GM19023 (cell line): ENCODE results near the gene NFYA.

ENCODE experiments used
- ATAC-seq: cut with Tn5 transposase; IDR thresholded peaks from one replicate; pipeline ENCODE4 v1.9.1; 2021; ENCODE audit warnings: mild to moderate bottlenecking, moderate library complexity; ENCODE audit not compliant: unreplicated experiment

NFYA gene

DNA sequence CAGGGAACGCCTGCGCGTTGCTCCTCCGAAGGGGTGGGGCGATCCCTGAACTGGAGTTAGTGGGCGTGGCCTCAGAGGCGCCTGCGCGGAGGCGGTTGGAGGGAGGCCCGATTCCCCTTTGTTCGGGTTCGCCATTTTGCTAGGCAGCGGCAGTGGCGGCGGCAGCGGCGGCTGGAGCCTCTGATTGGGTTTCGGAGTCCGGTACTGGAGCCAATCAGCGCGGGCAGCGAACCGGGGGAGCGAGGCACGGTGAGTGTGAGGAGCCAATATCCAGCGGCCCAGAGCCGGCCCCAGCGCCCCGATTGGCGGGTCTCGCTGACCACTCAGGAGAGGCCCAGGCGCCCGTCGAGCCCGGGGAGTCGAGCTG lies at the start of gene NFYA:
Gene NFYA (plus strand): TSS at position 139 of the 367 bp plus-strand sequence. CDS start 6,116 bp downstream, outside the sequence.
- peak; percentile 61 for ATAC-seq

DNA sequence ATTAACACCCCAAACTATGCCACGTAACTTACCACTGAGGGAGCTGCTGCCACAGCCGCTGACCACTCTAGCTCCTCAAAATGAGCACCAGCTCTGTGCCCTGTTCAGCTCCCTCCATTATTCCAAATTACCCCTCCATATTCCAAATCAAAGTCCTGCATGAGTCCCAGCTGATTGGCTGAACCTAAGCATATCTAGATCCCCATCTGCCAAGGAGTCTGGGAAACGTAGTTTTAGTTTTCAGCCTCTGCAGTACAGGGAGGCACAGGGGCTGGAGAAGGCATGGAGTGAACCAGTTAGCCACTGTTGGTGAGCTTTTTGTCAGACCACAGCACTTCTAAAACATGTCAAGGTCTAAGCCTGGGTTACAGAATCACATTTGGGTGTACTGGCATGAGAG lies 49.7 kb upstream of the NFYA start:
- no peak for ATAC-seq

DNA sequence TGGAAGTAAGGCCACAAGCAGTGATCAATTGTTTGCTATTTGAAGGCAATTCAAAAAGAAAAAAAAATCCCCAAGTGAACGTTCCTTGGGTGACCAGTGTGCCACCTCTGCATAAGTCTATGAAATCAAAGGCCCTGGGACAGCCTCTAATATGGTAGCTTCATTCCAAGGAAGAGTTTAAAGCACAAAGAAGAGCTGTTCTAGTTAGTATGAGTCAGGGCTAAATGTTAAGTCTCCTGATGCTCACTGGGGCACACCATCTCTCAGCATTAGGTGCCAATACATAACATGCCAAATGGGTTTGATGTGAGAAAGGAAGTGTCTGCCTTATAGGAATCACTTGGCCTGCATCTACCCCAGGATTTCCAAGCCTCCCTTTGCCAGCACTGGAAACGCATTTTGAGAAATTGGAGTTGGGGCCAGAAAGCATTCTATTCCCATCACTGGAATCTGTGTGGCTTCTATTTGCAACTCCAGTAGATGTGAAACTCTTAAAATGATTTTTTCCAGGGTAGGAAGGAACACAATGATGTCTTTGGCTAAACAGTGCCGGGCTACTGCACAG lies 46.7 kb upstream of the NFYA start:
- ATAC-seq = no peak

DNA sequence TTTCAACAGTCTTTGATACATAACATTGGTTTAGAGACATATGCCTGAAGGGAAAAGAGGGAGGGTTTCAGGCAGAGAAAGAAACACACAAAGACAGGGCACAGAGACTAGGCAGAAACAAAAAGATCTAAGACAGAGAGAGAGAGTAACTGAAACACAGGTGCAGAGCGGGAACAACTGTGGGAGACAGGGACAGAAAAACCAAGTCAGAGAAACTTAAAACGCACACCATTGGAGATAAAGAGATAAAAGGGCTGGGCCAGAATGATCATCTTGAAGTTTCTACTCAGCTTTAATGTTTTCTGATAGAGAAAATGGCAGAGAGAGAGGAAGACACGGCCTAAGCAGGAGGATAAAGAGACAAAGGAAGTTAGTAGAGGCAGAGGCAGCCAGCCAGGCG lies 45.5 kb upstream of the NFYA start:
- ATAC-seq = no peak

DNA sequence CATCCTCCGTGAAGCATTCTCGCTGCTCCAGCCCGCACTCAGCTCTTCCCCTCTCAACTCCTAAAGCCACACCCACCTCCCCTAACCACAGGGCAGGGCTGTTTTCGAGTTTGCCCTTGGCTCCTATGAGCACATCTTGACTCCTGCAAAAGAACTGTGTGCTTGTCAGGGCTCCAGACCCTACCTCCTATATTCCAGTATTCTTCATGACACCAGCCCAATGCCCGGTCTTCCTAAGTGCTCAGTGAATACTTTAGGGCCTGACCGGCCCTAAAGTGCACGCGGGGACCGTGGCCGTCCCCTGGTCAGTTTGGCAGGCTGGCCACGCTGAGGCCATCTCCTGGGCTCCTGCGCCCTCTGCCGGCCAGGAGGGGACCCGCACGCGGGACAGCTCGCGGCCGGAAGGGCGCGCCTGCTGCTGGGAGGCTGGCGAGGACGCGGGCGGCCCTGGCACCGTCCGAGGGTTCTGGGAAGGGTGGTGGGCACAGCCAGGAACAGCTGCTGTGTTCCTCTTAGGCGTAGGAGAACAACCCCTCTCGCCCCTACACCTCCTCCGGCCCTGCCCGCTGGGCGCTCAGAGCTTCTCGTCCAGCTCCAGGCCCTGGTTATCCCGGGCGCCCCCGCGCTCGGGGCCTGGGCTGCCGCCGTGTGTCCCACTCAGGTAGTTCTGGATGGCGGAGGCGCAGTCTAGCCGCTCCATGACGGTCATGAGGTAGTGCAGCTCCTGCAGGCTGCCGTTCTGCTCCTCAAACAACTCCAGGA lies 44.8 kb upstream of the NFYA start:
- ATAC-seq = peak; percentile 90

DNA sequence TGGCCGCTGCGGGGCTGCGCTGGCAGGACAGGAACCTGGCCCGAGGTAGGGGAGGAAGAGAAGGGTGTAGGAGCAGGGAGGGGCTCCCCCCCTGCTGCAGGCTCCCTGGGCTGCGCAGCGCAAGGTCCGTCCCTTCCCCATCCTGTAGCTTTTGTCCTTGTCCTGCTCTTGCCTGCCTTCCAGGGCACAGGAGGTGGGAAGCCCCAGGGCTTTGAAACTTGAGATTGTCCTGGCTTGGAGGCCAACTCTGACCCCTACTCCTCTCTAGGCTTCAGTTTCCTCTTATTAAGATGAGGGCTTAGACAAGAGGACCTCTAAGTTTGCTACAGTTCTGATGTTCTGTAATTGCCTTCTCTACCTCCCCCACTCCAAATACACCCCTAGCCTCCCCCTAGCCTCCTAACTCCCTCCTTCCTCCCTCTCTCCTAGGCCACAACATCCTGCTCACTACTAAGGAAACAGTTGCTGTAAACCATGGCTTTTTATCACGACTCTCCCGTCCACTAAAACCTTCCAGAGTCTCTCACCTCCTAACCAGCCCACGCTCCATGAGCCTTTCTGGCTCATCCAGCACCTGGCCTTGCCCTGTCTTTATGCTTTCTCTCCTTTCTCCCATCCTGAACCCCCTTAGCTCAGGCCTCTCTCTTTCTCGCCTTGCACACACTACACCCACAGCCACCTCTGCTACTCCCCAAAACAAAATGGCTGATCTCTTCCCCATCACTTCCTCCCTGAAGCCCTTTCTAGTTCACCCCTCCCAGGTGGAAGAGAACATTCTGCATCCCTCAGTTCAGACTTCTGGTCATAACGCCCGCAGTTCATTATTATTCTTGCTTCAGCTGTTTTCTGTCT lies 44.0 kb upstream of the NFYA start:
- peak; percentile 36 for ATAC-seq

DNA sequence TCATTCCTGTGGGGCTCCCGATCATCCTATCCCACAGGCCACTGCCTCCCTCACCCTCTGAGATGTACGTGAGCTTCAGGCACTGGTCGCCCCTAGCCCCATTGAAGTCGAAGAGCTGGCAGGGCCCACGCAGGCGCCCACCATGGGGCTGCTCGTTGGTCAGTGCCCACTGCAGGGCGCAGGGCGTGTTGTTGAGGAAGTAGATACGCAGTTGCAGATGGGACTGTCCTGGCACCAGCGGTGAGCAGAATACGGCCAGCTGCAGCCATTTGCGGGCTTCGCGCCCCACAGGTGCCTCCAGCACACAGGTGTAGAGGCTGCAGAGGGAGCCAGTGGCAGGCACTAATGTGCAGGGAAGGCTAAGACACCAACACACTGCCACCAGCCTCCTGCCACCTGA lies 39.9 kb upstream of the NFYA start:
- ATAC-seq = no peak

DNA sequence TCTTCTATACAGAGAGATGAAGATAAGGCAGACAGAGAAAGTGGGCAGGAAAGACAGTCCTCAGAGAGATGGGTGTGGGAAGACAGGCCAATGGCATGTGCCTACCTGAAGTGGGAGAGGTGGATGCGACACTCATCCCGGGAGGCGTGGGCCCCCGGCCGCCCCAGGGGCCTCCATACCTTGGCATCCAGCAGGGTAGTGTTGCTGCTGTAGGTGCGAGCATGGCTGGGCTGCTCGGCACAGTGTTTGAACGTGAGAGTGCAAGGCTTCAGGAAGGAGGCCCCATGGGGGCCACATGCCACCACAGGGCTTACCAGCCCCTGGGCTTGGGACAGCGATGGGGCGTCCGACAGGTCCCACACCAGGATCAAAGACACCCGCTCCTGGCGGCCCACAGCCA lies 39.0 kb upstream of the NFYA start:
- no peak for ATAC-seq

DNA sequence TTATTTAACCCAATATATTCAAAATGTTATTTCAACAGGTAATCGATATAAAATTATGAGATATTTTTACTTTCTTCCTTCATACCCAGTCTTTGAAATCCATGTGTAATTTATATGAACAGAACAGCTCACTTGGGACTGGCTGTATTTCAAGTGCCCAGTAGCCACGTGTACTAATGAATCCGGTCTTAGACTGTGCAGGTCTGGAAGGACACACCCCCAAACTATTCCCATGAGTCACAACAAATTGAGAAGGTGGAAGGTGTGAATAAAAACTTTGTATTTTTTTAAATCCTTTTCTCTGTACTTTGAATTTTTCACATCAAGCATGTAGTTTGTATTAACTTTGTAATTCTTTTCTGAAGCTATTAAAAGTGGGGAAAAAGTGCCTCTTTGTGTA lies 36.6 kb upstream of the NFYA start:
- no peak for ATAC-seq

DNA sequence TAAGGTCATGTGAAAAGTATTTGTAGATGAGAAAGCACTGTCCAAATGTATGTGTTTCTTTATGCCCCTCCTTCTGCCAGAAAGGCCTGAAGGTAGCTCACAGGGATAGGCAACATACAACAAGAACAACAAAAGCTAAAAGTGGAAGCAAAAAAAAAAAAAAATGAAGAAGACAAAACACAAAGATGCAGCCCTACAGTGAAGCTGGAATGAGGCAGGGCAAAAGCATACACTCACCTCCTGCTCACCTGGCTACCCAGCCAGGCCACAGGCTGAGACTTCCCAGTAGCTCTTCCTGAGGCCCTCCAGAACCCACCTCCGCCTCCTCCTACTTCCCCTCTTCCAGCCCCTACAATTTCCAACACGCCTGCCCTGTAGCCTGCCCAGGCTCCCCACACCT lies 36.2 kb upstream of the NFYA start:
- ATAC-seq = no peak

DNA sequence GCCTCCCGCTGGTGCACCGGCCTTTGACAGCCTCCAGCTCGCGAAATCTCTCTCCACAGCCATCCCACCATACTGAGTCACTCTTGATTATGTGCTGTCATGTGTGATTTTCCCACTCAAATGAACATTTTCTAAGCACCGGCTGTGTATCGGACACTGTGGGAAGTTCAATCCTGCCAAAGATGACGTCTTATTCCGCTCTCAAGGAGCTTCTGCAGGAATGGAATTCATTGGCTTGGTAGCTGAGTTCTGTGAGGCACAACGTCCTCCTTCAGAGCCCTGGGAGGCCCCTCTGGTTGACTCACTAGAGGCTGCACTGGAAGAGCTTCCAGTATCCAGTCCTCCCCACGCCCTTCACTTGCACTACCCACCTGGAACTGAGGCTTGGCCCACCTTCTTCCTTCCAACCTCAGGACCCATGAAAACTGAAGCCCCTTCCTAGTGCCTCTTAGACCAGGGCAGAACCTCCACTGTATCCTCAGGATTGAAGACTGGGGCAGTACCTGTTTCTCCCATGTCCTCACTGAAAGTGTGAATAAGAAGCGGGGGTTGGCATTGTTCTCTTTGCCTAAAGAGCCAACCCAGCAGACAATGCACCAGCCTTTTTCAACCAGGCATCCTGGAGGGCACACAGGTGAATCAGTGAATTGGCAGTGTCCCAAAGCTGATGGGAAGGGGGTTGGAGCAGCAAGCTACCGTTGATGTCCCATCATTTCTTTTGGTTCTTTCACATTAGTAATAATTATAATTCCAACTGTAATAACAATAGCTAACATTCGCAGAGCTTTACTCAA lies 35.5 kb upstream of the NFYA start:
- ATAC-seq = no peak

DNA sequence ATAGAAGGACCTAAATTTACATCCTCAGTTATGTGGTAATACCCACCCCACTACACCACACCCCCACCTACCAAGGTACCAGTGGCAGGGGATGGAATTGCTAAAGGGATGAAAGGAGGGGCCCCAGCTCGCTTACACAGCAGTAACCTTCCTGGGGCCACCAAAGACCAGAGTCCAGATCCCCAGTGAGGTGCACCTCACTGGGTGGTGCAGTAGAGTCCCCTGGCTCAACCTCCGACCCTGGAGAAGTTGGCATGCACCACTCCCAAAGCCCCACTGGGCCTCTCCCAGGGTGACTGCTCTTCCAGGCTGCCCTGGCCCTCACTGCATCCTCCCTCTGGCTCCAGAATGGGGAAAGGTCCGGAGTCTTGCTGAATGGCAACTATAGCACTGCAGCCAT lies 34.6 kb upstream of the NFYA start:
- ATAC-seq = no peak

DNA sequence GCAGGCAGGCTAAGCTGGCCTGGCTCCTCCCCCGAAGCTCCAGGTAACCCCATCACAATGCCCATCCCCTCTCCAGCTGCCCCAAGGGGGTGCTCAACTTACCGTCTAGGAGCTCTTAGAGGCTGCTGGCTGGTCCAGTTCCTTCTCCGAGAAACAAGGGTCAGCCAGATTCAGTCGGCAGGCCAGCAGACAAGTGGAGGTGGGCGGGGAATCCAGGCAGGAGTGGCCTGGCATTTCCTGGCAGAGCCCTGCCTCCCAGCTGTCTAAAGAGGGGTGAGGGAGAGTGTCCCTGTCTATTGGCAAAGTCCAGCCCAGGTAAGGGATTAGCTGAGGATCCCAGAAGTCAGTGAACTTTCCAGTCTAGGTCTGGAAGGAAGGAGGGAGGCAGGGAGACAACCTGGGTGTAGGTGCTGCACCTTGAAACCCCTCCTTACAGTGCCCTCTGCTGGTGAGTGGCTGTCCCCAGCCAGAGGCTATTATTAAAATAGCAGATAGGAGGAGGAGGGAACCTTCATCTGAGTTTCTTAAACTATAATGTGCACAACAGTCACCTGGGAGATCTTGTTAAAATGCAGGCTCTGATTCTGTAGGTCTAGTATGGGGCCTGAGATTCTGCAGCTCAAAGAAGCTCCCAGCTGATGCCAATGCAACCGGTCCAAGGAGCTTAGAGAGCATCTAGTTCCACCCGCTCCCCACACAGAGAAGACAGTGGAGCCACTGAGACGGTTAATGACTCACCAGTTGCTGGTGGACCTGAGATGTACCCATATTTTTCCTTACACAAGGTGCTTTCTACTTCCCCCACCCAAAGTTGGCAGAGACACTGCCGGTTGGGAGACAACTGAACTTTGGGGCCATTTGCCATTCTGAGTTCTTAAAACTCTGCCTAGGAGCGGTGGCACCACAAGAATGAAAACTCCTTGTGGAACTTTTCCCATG lies 33.4 kb upstream of the NFYA start, which contains the start of gene UNC5CL:
Gene UNC5CL (minus strand): TSS at position 162 of the 939 bp plus-strand sequence. CDS start 4,147 bp downstream, outside the sequence.
- no peak for ATAC-seq

DNA sequence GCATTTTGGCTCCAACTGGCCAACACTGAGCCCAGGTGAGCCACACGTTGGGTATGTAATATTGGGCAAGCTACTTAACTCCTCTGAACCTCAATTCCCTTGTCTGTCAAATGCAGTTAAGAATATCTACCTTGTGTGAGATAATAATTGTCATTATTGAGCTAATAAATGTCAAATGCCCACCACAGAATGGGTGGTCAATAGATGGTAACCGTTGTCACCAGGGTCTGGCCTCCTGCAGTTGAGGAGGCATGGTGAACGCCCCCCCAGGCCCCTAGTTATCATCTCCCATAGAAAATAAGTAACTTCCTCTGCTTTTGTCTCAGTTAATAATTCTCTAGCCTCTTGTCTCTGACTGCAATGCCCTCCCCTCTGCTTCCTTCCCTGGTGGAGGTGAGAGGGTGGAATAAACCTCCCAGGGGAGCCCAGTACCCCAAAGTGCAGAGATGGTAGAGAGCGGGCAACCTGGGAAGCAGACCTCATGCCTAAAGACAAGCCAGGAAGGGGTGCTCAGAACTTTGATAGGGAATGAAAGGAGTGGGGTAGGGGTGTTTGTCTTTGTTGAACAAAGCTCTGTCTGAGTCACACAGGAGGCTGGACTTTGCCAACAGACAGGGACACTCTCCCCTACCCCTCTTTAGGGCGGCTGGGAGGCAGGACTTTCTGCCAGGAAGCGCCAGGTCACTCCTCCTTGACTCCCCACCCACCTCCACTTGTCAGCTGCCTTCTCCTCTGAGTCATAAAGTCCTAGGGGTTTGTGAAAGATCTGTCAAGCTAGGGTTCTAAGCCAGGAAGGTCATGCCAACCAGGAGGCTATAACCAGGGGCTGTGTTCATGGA lies 32.5 kb upstream of the NFYA start:
- no peak for ATAC-seq

DNA sequence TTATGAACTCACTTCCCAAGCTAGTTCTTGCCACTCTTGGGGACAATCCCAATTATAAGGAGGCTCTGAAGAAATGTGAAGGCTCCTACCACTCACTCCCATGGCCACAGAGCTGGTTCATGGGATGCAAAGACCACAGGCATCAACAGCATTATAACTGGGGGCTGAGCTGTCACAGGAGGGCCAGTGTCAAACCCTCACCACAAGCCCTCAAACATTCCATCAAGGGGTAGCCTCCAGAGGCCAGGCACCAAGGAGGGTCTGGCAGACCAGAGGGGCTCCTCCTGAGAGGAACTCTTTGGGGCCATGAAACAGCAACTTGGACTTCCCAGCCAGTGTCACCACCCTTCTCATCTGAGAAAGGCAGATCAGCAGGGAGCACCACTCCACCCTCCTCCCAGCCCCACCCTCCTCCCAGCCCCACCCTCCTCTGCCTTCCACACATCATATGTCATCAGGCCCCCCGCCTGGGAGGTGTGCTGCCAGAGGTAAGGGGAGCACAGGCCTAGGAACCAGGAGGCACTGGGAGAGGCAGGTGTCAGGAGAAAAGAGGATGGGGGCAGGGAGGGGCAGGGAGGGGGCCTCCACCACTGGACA lies 31.7 kb upstream of the NFYA start:
- no peak for ATAC-seq

DNA sequence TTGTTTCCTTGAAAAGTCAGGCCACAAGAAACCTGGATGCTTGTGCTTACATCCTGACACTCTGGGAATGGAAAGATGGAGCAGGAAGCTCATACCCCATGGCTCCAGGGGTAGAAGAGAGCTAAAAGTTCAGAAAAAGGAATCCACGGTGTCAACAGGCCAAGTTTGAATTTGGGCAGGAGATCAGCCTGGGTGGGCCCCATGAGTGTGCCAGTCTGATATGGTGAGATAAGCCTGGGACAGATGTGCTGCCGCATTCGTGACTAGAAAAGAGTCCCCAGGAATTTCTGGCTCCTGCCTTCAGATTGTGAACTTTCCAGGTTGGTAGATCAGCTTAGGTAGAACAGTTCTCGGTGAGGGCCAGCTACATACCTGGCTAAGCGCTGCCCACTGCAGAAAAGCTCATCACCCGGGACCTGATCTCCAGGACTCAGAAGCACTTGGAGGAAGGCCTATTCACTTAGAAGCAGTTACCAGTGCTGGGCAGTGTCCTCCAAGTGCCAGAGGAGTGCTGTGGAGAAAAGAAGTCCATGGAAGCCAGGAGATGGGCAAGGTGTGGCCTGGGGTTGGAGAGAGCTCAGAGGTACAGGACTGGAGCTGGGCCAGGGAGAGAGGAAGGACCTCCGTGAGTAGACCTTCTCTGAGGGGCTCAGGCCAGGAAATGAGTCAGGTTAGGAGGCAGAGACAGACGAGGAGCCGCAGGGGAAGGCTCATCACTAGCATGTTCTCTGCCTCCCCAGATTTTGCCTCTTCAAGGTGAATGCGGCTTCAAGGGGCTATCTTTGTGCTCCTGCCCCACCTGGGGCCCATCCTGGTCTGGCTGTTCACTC lies 30.3 kb upstream of the NFYA start, which contains the start of gene TSPO2:
Gene TSPO2 (plus strand): TSS at position 242 of the 830 bp plus-strand sequence. CDS start 519 bp downstream, at position 761.
- ATAC-seq = no peak

DNA sequence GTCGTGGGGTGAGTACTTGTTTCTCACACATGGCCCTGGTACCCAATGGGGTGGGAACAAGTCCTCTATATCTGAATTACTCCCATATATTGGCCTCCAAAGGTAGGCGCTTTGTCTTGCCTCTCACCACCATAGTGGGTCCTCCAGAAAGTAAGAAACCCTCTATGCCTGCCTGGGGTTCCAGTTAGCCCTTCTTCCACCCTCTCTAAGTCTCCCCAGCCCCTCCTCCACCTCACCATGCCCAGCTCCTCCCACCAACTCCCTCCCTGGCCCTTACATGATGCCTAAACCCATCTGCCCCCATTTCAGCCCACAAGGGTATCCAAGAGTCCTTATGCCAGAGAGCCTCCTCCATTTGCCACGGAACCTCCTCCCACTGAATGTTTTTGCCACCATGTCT lies 29.6 kb upstream of the NFYA start:
- ATAC-seq = no peak

DNA sequence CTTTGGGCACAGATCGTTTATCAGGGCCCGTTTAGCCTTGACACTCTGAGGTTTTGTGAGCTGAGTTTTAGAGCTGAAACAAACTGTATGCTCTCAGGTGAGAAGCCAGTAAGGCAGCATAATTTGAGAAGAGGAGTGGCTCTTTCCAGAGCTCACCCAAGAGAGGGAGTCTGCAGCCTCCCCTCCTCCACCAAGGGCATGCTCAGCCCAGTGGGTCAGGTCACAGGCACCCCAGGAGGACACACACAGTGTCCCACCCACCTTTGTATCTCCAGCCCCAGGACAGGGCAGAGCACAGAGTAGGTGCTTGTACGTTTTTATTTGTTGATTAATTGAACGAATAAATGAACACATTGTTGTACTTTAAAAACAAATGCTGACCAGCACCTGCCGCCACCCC lies 27.1 kb upstream of the NFYA start:
- ATAC-seq = no peak
